HepG2 (cell line): ENCODE results near the gene HDLBP. TPM values are rescaled to one million over a fixed set of nuclear protein-coding genes. Genes with fewer than 3 reads are reported as not detected.

Source experiments
- ATF1 ChIP-seq: IDR thresholded peaks from 2 replicates; pipeline ENCODE4 v1.6.1; 2016; ENCODE audit warnings: mild to moderate bottlenecking, control low read depth
- ATF7 ChIP-seq, 2 experiments: fragments of 450-650 bp in 1 of 2; sonication (generic) in 1 of 2; formaldehyde crosslinking in 1 of 2; IDR thresholded peaks; 2 replicates each; pipeline versions ENCODE4 v1.4.0 to v1.6.1; 2016 to 2020; ENCODE audit warnings: antibody characterized with exemption in 1 of 2, mild to moderate bottlenecking in 1 of 2, missing genetic modification reagents in 1 of 2
- DNMT1 ChIP-seq: sonication (generic); formaldehyde crosslinking; IDR thresholded peaks from 2 replicates; pipeline ENCODE4 v1.5.1; 2020; ENCODE audit warnings: mild to moderate bottlenecking, missing genetic modification reagents
- ESRRA ChIP-seq: sonication (generic); formaldehyde crosslinking; IDR thresholded peaks from 2 replicates; pipeline ENCODE4 v1.5.1; 2020; ENCODE audit warnings: mild to moderate bottlenecking, low read depth, missing genetic modification reagents
- FOXO1 ChIP-seq: sonication (generic); formaldehyde crosslinking; IDR thresholded peaks from 2 replicates; pipeline ENCODE4 v1.4.0; 2020; ENCODE audit warnings: missing genetic modification reagents
- HOXD1 ChIP-seq: sonication (generic); formaldehyde crosslinking; IDR thresholded peaks from 2 replicates; pipeline ENCODE4 v1.5.0; 2020; ENCODE audit warnings: missing genetic modification reagents
- KDM5B ChIP-seq: sonication (generic); formaldehyde crosslinking; IDR thresholded peaks from 2 replicates; pipeline ENCODE4 v1.4.0; 2020; ENCODE audit warnings: missing genetic modification reagents, mild to moderate bottlenecking, borderline replicate concordance
- KLF12 ChIP-seq: sonication (generic); formaldehyde crosslinking; IDR thresholded peaks from 2 replicates; pipeline ENCODE4 v1.4.0; 2020; ENCODE audit warnings: missing genetic modification reagents, borderline replicate concordance
- MAF1 ChIP-seq: sonication (generic); formaldehyde crosslinking; IDR thresholded peaks from 2 replicates; pipeline ENCODE4 v1.5.0; 2020; ENCODE audit warnings: missing genetic modification reagents, borderline replicate concordance
- MEIS2 ChIP-seq: sonication (generic); formaldehyde crosslinking; IDR thresholded peaks from 2 replicates; pipeline ENCODE4 v1.9.0; 2021; ENCODE audit warnings: mild to moderate bottlenecking, missing genetic modification reagents
- YY1 ChIP-seq: IDR thresholded peaks from 2 replicates; pipeline ENCODE4 v1.6.1; 2011; ENCODE audit warnings: low read length, low read depth, moderate library complexity, mild to moderate bottlenecking; ENCODE audit not compliant: insufficient read depth, insufficient replicate concordance
- ZNF205 ChIP-seq: IDR thresholded peaks from 2 replicates; pipeline ENCODE4 v1.6.1; 2018; ENCODE audit warnings: missing biosample characterization, missing genetic modification reagents
- ZNF224 ChIP-seq: sonication (generic); formaldehyde crosslinking; IDR thresholded peaks from 2 replicates; pipeline ENCODE4 v1.5.0; 2020; ENCODE audit warnings: mild to moderate bottlenecking, missing genetic modification reagents
- ZNF564 ChIP-seq: sonication (generic); formaldehyde crosslinking; IDR thresholded peaks from 2 replicates; pipeline ENCODE4 v1.8.1; 2023; ENCODE audit warnings: mild to moderate bottlenecking, missing genetic modification reagents
- polyA plus RNA-seq, 8 experiments: library from polyadenylated mRNA; depleted of rRNA in 3 of 8; stranded (reverse) in 7 of 8; unstranded in 1 of 8; fragments of >200 nt; fragmentation: Illumina TruSeq in 4 of 8; extraction: Trizol in 4 of 8; gene quantifications; 2 replicates each; pipeline versions ENCODE4 v1.2.1 to v1.2.3, GENCODE V29; 2011 to 2016; ENCODE audit warnings: low read depth in 4 of 8, missing spikeins in 1 of 8, mixed read lengths in 1 of 8; ENCODE audit not compliant: insufficient read depth in 1 of 8
- total RNA-seq, 5 experiments: library from RNA; depleted of rRNA; stranded (reverse); fragments of >200 nt; fragmentation: Illumina TruSeq; extraction: Trizol; gene quantifications; 2 replicates each; pipeline ENCODE4 v1.2.3, GENCODE V29; 2016; ENCODE audit warnings: low read depth in 1 of 5
- TF ChIP-seq, protein P1 (sequence below): sonication (generic); formaldehyde crosslinking; IDR thresholded peaks from 2 replicates; pipeline ENCODE4 v1.4.0; 2020; ENCODE audit warnings: missing genetic modification reagents, borderline replicate concordance
- TF ChIP-seq, protein P2 (sequence below): sonication (generic); formaldehyde crosslinking; IDR thresholded peaks from 2 replicates; pipeline ENCODE4 v1.5.1; 2020; ENCODE audit warnings: missing genetic modification reagents, mild to moderate bottlenecking, borderline replicate concordance
- TF ChIP-seq, protein P3 (sequence below): sonication (generic); formaldehyde crosslinking; IDR thresholded peaks from 2 replicates; pipeline ENCODE4 v1.5.1; 2020; ENCODE audit warnings: missing genetic modification reagents, mild to moderate bottlenecking, borderline replicate concordance
- TF ChIP-seq, protein P4 (sequence below): sonication (generic); formaldehyde crosslinking; IDR thresholded peaks from 2 replicates; pipeline ENCODE4 v1.4.0; 2020; ENCODE audit warnings: mild to moderate bottlenecking, missing genetic modification reagents, borderline replicate concordance

HDLBP gene
- total and polyA plus RNA-seq, 2 of the 13 experiments (the other 11 are each of a cell fraction or from before 2014, with no cell fraction given): 464 to 707 TPM

DNA sequence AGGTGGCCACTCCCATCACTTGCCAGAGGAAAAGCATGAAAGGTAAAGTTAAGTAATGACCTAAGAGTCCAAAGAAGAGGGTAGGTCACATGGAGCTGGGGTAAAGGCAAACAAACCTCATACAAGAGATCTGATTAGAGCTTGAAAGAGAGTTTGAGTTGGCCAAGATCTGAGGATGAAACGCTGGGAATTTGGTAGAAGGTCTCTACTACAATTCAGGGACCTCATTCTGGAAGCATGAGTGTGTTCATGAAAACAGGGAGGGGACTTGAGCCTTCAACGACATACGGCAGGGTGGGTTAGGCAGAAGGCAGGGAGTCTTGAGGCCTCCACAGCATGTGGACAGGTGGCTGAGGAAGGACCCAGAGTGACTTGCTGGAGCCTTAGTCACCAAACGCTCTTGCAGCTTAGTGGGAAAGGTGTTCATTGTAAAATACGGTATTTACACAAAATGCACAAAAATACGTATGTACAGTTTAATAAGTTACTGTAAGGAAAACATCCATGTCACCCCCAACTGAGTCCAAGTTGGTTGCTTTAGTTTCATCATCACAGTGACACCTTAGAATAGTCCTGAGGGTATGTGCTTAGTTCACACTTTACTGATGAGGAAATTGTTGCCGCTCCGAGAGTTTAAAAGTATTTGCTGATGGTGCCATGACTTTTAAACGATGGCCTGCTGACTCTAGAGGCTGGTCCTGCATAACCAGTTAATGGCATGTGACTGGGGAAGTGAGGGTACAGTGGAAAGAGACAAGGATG lies 35.6 kb upstream of the HDLBP start (continued):
- TF ChIP-seq, protein P1, sequence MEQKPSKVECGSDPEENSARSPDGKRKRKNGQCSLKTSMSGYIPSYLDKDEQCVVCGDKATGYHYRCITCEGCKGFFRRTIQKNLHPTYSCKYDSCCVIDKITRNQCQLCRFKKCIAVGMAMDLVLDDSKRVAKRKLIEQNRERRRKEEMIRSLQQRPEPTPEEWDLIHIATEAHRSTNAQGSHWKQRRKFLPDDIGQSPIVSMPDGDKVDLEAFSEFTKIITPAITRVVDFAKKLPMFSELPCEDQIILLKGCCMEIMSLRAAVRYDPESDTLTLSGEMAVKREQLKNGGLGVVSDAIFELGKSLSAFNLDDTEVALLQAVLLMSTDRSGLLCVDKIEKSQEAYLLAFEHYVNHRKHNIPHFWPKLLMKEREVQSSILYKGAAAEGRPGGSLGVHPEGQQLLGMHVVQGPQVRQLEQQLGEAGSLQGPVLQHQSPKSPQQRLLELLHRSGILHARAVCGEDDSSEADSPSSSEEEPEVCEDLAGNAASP (CRISPR knock-in tag): peak; percentile 26; the same call in 1 of the 2 replicates
- TF ChIP-seq MEIS2 (CRISPR knock-in tag) (no peak), ZNF205 (no peak; the same call in 1 of the 2 replicates), YY1 (no peak), ESRRA (no peak), KDM5B (no peak), MAF1 (no peak), ZNF564 (CRISPR knock-in tag) (no peak), FOXO1 (CRISPR knock-in tag) (no peak), ATF7 (IDR thresholded peaks at IDR 0.05) (peak; percentile 18; the same call in 1 of the 2 replicates), ATF7 (CRISPR knock-in tag; IDR thresholded peaks at IDR 0.05) (no peak), DNMT1 (no peak), ZNF224 (CRISPR knock-in tag) (0 out of 2 replicates have a peak, but pooled peaks have one; percentile 71), KLF12 (CRISPR knock-in tag) (no peak), HOXD1 (CRISPR knock-in tag) (no peak), ATF1 (CRISPR knock-in tag) (no peak)
- TF ChIP-seq, protein P2, sequence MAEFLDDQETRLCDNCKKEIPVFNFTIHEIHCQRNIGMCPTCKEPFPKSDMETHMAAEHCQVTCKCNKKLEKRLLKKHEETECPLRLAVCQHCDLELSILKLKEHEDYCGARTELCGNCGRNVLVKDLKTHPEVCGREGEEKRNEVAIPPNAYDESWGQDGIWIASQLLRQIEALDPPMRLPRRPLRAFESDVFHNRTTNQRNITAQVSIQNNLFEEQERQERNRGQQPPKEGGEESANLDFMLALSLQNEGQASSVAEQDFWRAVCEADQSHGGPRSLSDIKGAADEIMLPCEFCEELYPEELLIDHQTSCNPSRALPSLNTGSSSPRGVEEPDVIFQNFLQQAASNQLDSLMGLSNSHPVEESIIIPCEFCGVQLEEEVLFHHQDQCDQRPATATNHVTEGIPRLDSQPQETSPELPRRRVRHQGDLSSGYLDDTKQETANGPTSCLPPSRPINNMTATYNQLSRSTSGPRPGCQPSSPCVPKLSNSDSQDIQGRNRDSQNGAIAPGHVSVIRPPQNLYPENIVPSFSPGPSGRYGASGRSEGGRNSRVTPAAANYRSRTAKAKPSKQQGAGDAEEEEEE (CRISPR knock-in tag): peak; percentile 24; the same call in 1 of the 2 replicates
- TF ChIP-seq, protein P3, sequence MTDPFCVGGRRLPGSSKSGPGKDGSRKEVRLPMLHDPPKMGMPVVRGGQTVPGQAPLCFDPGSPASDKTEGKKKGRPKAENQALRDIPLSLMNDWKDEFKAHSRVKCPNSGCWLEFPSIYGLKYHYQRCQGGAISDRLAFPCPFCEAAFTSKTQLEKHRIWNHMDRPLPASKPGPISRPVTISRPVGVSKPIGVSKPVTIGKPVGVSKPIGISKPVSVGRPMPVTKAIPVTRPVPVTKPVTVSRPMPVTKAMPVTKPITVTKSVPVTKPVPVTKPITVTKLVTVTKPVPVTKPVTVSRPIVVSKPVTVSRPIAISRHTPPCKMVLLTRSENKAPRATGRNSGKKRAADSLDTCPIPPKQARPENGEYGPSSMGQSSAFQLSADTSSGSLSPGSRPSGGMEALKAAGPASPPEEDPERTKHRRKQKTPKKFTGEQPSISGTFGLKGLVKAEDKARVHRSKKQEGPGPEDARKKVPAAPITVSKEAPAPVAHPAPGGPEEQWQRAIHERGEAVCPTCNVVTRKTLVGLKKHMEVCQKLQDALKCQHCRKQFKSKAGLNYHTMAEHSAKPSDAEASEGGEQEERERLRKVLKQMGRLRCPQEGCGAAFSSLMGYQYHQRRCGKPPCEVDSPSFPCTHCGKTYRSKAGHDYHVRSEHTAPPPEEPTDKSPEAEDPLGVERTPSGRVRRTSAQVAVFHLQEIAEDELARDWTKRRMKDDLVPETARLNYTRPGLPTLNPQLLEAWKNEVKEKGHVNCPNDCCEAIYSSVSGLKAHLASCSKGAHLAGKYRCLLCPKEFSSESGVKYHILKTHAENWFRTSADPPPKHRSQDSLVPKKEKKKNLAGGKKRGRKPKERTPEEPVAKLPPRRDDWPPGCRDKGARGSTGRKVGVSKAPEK (CRISPR knock-in tag): no peak
- TF ChIP-seq, protein P4, sequence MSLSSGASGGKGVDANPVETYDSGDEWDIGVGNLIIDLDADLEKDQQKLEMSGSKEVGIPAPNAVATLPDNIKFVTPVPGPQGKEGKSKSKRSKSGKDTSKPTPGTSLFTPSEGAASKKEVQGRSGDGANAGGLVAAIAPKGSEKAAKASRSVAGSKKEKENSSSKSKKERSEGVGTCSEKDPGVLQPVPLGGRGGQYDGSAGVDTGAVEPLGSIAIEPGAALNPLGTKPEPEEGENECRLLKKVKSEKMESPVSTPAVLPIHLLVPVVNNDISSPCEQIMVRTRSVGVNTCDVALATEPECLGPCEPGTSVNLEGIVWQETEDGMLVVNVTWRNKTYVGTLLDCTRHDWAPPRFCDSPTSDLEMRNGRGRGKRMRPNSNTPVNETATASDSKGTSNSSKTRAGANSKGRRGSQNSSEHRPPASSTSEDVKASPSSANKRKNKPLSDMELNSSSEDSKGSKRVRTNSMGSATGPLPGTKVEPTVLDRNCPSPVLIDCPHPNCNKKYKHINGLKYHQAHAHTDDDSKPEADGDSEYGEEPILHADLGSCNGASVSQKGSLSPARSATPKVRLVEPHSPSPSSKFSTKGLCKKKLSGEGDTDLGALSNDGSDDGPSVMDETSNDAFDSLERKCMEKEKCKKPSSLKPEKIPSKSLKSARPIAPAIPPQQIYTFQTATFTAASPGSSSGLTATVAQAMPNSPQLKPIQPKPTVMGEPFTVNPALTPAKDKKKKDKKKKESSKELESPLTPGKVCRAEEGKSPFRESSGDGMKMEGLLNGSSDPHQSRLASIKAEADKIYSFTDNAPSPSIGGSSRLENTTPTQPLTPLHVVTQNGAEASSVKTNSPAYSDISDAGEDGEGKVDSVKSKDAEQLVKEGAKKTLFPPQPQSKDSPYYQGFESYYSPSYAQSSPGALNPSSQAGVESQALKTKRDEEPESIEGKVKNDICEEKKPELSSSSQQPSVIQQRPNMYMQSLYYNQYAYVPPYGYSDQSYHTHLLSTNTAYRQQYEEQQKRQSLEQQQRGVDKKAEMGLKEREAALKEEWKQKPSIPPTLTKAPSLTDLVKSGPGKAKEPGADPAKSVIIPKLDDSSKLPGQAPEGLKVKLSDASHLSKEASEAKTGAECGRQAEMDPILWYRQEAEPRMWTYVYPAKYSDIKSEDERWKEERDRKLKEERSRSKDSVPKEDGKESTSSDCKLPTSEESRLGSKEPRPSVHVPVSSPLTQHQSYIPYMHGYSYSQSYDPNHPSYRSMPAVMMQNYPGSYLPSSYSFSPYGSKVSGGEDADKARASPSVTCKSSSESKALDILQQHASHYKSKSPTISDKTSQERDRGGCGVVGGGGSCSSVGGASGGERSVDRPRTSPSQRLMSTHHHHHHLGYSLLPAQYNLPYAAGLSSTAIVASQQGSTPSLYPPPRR (CRISPR knock-in tag): 0 out of 2 replicates have a peak, but pooled peaks have one; percentile 2
